Kidney (tissue), 14 donors: ENCODE data around the gene RPTOR. TPM values are rescaled to one million over a fixed set of nuclear protein-coding genes. Genes with fewer than 3 reads are reported as not detected.

Experiments
- DNase-seq, 5 donors: peaks; one replicate each; pipeline ENCODE4 v3.0.0-alpha.2; 2013 to 2020
- FAIRE-seq: peaks from 2 replicates; lab custom pipeline; 2012; peaks lifted over from hg19 to GRCh38; lab: Jason Lieb, UNC
- H3K27ac ChIP-seq, 2 donors: one replicate each; pipeline ENCODE4 v1.7.0; 2013; ENCODE audit warnings: low read depth in 2 of 2, low read length in 2 of 2, inconsistent platforms in 1 of 2
- H3K27me3 ChIP-seq: one replicate; pipeline ENCODE4 v1.7.1; 2013; ENCODE audit warnings: low read length, inconsistent platforms; ENCODE audit not compliant: control insufficient read depth, insufficient read depth
- H3K36me3 ChIP-seq, 3 donors: one replicate each; pipeline versions ENCODE4 v1.7.0 to v1.7.1; 2013; ENCODE audit warnings: low read length in 3 of 3, control low read depth in 1 of 3, inconsistent platforms in 1 of 3; ENCODE audit not compliant: insufficient read depth in 3 of 3, control insufficient read depth in 2 of 3
- H3K4me1 ChIP-seq, 3 donors: one replicate each; pipeline versions ENCODE4 v1.7.0 to v1.7.1; 2013; ENCODE audit warnings: low read length in 3 of 3, inconsistent platforms in 1 of 3, low read depth in 1 of 3; ENCODE audit not compliant: control insufficient read depth in 2 of 3, insufficient read depth in 2 of 3
- H3K4me3 ChIP-seq, 3 donors: one replicate each; pipeline versions ENCODE4 v1.7.0 to v1.8.1; 2013; ENCODE audit warnings: low read length in 3 of 3, control low read depth in 1 of 3, inconsistent platforms in 1 of 3
- H3K9ac ChIP-seq, 3 donors: one replicate each; pipeline versions ENCODE4 v1.7.0 to v1.7.1; 2013; ENCODE audit warnings: low read length in 3 of 3, control low read depth in 1 of 3, inconsistent platforms in 1 of 3
- H3K9me3 ChIP-seq, 3 donors: one replicate each; pipeline versions ENCODE4 v1.7.0 to v1.7.1; 2013; ENCODE audit warnings: low read length in 3 of 3, control low read depth in 1 of 3, inconsistent platforms in 1 of 3; ENCODE audit not compliant: control insufficient read depth in 2 of 3, insufficient read depth in 1 of 3
- intact Hi-C: fragments of 100-400 bp; cut with DNase I; formaldehyde crosslinking; loops from one replicate; pipeline ENCODE4 v1.11.1; 2022
- polyA plus RNA-seq: library from polyadenylated mRNA; stranded (reverse); fragments of 350-450 nt; fragmentation: Illumina TruSeq; extraction: RNeasy Lipid Tissue Mini Kit (QIAGEN cat#74804); gene quantifications from one replicate; pipeline ENCODE4 v1.2.3, GENCODE V29; 2014; ENCODE audit warnings: low read depth, low replicate concordance; ENCODE audit not compliant: insufficient read depth
- total RNA-seq: library from RNA; stranded (reverse); fragmentation: NEBNext Ultra II Directional; extraction: Animal tissue kit (Norgen Biotek cat#: 25700); gene quantifications from one replicate; pipeline ENCODE4 v1.2.1, GENCODE V29; 2021
- TF ChIP-seq, protein P1 (sequence below): IDR thresholded peaks from 3 replicates; pipeline ENCODE4 v1.5.1; 2012; ENCODE audit warnings: mild to moderate bottlenecking, moderate library complexity, borderline replicate concordance; ENCODE audit not compliant: insufficient read depth; ENCODE audit errors: extremely low read depth
- donor health status: control.
- donor health status: control.
- donor health status: control.
- donor health status: control.
- donor health status: control.
- donor health status: DM: yes; HTN: yes; CAD: no.
- donor health status: Normal renal cell carcinoma (clear cell type).

RPTOR gene
- total and polyA plus RNA-seq, 2 donors from 2014 or later, result 5.5 to 37.6 TPM

DNA sequence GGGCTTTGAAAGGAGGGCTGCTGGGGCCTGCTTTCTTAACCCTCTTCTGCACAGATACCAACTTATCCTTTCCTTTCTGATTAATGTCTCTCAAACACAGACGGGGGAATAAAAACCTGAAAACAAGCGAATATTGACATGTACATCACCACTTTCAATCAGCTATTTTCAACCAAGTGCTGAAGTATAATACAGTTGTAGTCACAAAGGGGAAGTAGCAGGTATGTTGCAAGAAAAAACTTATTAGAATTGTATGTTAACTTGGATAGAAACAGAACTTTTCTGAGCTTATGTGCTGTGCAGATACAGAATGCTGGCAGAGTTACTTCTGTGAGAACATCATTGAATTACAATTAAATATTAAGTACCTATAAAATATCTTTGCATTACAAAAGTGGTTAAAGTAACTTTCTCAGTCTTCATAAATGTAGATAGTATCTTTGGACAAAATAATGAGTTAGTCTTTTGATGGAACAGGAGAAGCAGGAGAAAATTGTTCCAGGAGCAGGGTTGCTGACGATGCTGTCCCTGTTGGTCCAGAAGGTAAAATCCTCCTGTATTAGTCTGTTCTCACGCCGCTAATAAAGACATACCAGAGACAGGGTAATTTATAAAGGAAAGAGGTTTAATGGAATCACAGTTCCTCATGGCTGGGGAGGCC lies 59.5 kb downstream of the RPTOR start:
- Histone ChIP-seq H3K36me3 (no peaks in the 10 kb centered on the region), H3K9me3 (no peaks in the 10 kb centered on the region), H3K4me1 (peaks cover 0 to 9% (median 0%) of the 10 kb centered on the region in 3 donors), H3K27me3 (no peaks in the 10 kb centered on the region), H3K4me3 (no peak overlapping the region), H3K27ac (no peak overlapping the region), H3K9ac (no peak overlapping the region)
- DNase-seq, result no peak
- no peak for FAIRE-seq
- TF ChIP-seq, protein P1, sequence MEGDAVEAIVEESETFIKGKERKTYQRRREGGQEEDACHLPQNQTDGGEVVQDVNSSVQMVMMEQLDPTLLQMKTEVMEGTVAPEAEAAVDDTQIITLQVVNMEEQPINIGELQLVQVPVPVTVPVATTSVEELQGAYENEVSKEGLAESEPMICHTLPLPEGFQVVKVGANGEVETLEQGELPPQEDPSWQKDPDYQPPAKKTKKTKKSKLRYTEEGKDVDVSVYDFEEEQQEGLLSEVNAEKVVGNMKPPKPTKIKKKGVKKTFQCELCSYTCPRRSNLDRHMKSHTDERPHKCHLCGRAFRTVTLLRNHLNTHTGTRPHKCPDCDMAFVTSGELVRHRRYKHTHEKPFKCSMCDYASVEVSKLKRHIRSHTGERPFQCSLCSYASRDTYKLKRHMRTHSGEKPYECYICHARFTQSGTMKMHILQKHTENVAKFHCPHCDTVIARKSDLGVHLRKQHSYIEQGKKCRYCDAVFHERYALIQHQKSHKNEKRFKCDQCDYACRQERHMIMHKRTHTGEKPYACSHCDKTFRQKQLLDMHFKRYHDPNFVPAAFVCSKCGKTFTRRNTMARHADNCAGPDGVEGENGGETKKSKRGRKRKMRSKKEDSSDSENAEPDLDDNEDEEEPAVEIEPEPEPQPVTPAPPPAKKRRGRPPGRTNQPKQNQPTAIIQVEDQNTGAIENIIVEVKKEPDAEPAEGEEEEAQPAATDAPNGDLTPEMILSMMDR, result no peak
- intact Hi-C loops, result no loop called here

DNA sequence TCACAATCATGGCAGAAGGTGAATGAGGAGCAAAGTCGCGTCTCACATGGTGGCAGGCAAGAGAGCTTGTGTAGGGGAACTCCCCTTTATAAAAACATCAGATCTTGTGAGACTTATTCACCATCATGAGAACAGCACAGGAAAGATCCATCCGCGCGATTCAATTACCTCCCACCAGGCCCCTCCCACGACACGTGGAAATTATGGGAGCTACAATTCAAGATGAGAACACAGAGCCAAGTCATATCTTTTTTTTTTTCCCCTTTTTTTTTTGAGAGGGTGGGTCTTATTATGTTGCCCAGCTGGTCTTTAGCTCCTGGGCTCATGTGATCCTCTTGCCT lies 60.0 kb downstream of the RPTOR start:
- Histone ChIP-seq H3K36me3 (no peaks in the 10 kb centered on the region), H3K4me1 (peaks cover 0 to 4% (median 0%) of the 10 kb centered on the region in 3 donors), H3K9me3 (no peaks in the 10 kb centered on the region), H3K4me3 (no peak overlapping the region), H3K9ac (no peak overlapping the region), H3K27ac (no peak overlapping the region), H3K27me3 (no peaks in the 10 kb centered on the region)
- FAIRE-seq (no peak), DNase-seq (no peak)
- TF ChIP-seq, protein P1, result no peak
- intact Hi-C loops, result no loop called here

DNA sequence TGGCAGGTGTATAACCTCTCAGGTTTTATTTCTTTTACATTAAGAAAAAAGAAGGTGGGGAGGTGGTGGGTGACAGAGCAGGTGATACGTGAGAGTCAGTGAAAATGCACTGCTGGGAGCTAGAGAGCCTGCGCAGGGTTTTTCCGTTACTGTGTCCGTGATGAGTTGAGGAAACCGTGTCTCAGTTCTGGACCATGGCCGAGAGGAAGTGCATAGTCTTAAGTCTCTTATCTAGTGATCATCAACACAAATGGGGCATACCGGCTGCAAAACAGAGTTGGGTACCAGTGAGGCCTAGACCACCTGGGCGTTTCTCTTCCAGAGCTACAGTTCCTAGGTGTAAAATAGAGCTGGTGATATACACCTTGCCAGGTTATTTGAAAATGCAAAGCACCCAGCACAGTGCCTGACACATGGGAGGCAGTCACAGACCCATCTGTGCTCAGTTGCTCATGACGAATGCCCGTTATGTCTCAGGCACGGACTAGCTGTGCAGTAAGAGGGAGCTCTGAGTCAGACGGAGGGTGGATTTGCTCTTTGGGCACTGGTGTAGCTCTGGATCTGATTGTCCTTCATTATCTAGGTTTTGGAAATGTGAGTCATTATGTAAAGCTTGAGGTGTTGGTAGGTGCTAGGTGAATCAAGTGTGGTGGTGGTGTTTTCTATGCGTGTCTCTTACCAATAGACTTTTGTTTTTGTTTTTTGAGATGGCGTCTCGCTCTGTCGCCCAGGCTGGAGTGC lies 60.9 kb downstream of the RPTOR start:
- Histone ChIP-seq H3K4me3 (no peak overlapping the region), H3K4me1 (no peaks in the 10 kb centered on the region), H3K36me3 (no peaks in the 10 kb centered on the region), H3K27ac (no peak overlapping the region), H3K9ac (no peak overlapping the region), H3K27me3 (no peaks in the 10 kb centered on the region), H3K9me3 (no peaks in the 10 kb centered on the region)
- FAIRE-seq (no peak), DNase-seq (no peak)
- intact Hi-C loops, result no loop called here
- TF ChIP-seq, protein P1, result no peak
